OCI-LY1 (cell line): ENCODE measurements around the gene ATP13A4.

ENCODE experiments used
- EZH2 ChIP-seq: fragments of 200-600 bp; sonication (generic), shearing (Covaris generic); IDR thresholded peaks from 2 replicates; pipeline ENCODE4 v1.8.0; 2017; ENCODE audit warnings: borderline replicate concordance, mixed run types, mild to moderate bottlenecking, antibody characterized with exemption, low read length, moderate library complexity, mixed read lengths
- TF ChIP-seq, protein P1 (sequence below): fragments of 200-600 bp; sonication (generic), shearing (Covaris generic); IDR thresholded peaks from 2 replicates; pipeline ENCODE4 v1.5.1; 2017; ENCODE audit warnings: mild to moderate bottlenecking, antibody characterized with exemption, low read length, moderate library complexity, mixed read lengths

DNA sequence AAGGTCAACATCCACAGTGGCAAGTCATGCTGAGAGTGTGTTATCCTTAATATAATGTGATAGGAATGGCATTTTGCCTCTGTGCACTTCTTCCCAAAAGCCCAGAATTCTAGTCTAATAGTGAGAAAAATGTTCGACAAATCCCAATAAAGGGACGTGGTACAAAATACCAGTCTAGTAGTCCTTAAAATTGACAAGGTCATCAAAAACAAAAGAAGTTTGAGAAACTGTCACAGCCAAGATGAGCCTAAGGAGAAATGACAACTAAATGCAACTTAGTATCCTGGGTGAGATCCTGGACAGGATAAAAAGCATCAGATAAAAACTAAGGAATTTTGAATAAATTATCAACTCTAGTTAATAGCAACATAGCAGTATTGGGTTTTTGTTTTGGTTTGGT, 14.4 kb upstream of the ATP13A4 start:
- TF ChIP-seq, protein P1, sequence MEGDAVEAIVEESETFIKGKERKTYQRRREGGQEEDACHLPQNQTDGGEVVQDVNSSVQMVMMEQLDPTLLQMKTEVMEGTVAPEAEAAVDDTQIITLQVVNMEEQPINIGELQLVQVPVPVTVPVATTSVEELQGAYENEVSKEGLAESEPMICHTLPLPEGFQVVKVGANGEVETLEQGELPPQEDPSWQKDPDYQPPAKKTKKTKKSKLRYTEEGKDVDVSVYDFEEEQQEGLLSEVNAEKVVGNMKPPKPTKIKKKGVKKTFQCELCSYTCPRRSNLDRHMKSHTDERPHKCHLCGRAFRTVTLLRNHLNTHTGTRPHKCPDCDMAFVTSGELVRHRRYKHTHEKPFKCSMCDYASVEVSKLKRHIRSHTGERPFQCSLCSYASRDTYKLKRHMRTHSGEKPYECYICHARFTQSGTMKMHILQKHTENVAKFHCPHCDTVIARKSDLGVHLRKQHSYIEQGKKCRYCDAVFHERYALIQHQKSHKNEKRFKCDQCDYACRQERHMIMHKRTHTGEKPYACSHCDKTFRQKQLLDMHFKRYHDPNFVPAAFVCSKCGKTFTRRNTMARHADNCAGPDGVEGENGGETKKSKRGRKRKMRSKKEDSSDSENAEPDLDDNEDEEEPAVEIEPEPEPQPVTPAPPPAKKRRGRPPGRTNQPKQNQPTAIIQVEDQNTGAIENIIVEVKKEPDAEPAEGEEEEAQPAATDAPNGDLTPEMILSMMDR: no peak
- TF ChIP-seq EZH2: no peak
